ENCODE results near the gene GLI1.

The GLI1 gene

GRCh38 chr12:57473392-57473791 is 13.8 kb downstream of the GLI1 start:
- Histone ChIP-seq H3K4me1 (ENCODE audit: control insufficient read depth, low read depth, low read length) (peaks cover 8% of the 10 kb centered on the region), H3K4me3 (ENCODE audit: low read length) (no peak overlapping the region), H2BK15ac (replicated peaks; ENCODE audit: low read depth) (no peak overlapping the region), H2BK5ac (ENCODE audit: low read length) (no peak overlapping the region), H3K56ac (ENCODE audit: low read length) (no peak overlapping the region), H3K79me1 (ENCODE audit: low read length) (no peaks in the 10 kb centered on the region), H3K79me2 (ENCODE audit: control insufficient read depth, insufficient read depth, low read length) (no peaks in the 10 kb centered on the region), H3K23ac (ENCODE audit: low read length) (no peak overlapping the region), H3K4ac (ENCODE audit: low read depth, low read length) (no peak overlapping the region), H2AK5ac (ENCODE audit: low read length) (no peak overlapping the region), H3K4me2 (ENCODE audit: low read length) (no peak overlapping the region), H3K9ac (ENCODE audit: low read length) (no peak overlapping the region), H4K8ac (ENCODE audit: low read depth, low read length) (no peak overlapping the region), H3K27me3 (ENCODE audit: insufficient read depth, low read length, poor library complexity) (peaks cover 25% of the 10 kb centered on the region), H3K27ac (ENCODE audit: low read depth, low read length) (no peak overlapping the region), H3K36me3 (ENCODE audit: control insufficient read depth, insufficient read depth, low read length) (no peaks in the 10 kb centered on the region), H2BK120ac (ENCODE audit: low read depth, low read length) (no peak overlapping the region), H4K5ac (ENCODE audit: low read length) (no peak overlapping the region), H3K18ac (ENCODE audit: low read length) (no peak overlapping the region)
- WGBS (ENCODE audit: extremely low coverage, insufficient coverage, low lambda C conversion rate): no CpG with 5 or more reads among the region's 3 CpGs
- DNase-seq: no peak

- WGBS (ENCODE audit: extremely low coverage, insufficient coverage, low lambda C conversion rate): no CpG with 5 or more reads among the region's 5 CpGs
- peaks cover 8% of the 10 kb centered on the region for H3K4me1 ChIP-seq (ENCODE audit: control insufficient read depth, low read depth, low read length)
Measured at GRCh38 chr12:57473886-57474285, 14.3 kb downstream of the GLI1 start.

GRCh38 chr12:57474430-57474829 is 14.8 kb downstream of the GLI1 start:
- WGBS (ENCODE audit: extremely low coverage, insufficient coverage, low lambda C conversion rate): no CpG with 5 or more reads among the region's 8 CpGs
- Histone ChIP-seq H2BK15ac (replicated peaks; ENCODE audit: low read depth) (no peak overlapping the region), H3K79me1 (ENCODE audit: low read length) (no peaks in the 10 kb centered on the region), H3K23ac (ENCODE audit: low read length) (no peak overlapping the region), H3K18ac (ENCODE audit: low read length) (no peak overlapping the region), H4K8ac (ENCODE audit: low read depth, low read length) (no peak overlapping the region), H2BK5ac (ENCODE audit: low read length) (no peak overlapping the region), H3K4me1 (ENCODE audit: control insufficient read depth, low read depth, low read length) (peaks cover 8% of the 10 kb centered on the region), H3K27ac (ENCODE audit: low read depth, low read length) (no peak overlapping the region), H2BK120ac (ENCODE audit: low read depth, low read length) (no peak overlapping the region), H3K9ac (ENCODE audit: low read length) (no peak overlapping the region), H4K5ac (ENCODE audit: low read length) (no peak overlapping the region), H3K4me2 (ENCODE audit: low read length) (no peak overlapping the region), H3K56ac (ENCODE audit: low read length) (no peak overlapping the region), H3K36me3 (ENCODE audit: control insufficient read depth, insufficient read depth, low read length) (no peaks in the 10 kb centered on the region), H3K4ac (ENCODE audit: low read depth, low read length) (no peak overlapping the region), H3K4me3 (ENCODE audit: low read length) (no peak overlapping the region), H3K27me3 (ENCODE audit: insufficient read depth, low read length, poor library complexity) (peaks cover 25% of the 10 kb centered on the region), H3K79me2 (ENCODE audit: control insufficient read depth, insufficient read depth, low read length) (no peaks in the 10 kb centered on the region), H2AK5ac (ENCODE audit: low read length) (no peak overlapping the region)
- DNase-seq: no peak

More at GRCh38 chr12:57473886-57474285, 14.3 kb downstream of the GLI1 start:
- Histone ChIP-seq H3K4me2 (ENCODE audit: low read length) (no peak overlapping the region), H4K5ac (ENCODE audit: low read length) (no peak overlapping the region), H3K36me3 (ENCODE audit: control insufficient read depth, insufficient read depth, low read length) (no peaks in the 10 kb centered on the region), H3K79me1 (ENCODE audit: low read length) (no peaks in the 10 kb centered on the region), H3K79me2 (ENCODE audit: control insufficient read depth, insufficient read depth, low read length) (no peaks in the 10 kb centered on the region), H3K18ac (ENCODE audit: low read length) (no peak overlapping the region), H3K4me3 (ENCODE audit: low read length) (no peak overlapping the region), H4K8ac (ENCODE audit: low read depth, low read length) (no peak overlapping the region), H3K56ac (ENCODE audit: low read length) (no peak overlapping the region), H3K23ac (ENCODE audit: low read length) (no peak overlapping the region), H3K9ac (ENCODE audit: low read length) (no peak overlapping the region), H3K4ac (ENCODE audit: low read depth, low read length) (no peak overlapping the region), H3K27ac (ENCODE audit: low read depth, low read length) (no peak overlapping the region), H2BK120ac (ENCODE audit: low read depth, low read length) (no peak overlapping the region), H2BK15ac (replicated peaks; ENCODE audit: low read depth) (no peak overlapping the region), H3K27me3 (ENCODE audit: insufficient read depth, low read length, poor library complexity) (peaks cover 25% of the 10 kb centered on the region), H2AK5ac (ENCODE audit: low read length) (no peak overlapping the region), H2BK5ac (ENCODE audit: low read length) (no peak overlapping the region)
- DNase-seq: no peak

- no peak overlapping the region for H3K4ac ChIP-seq (ENCODE audit: low read depth, low read length)
- no CpG with 5 or more reads among the region's 7 CpGs for WGBS (ENCODE audit: extremely low coverage, insufficient coverage, low lambda C conversion rate)
Measured at GRCh38 chr12:57474862-57475261, 15.3 kb downstream of the GLI1 start.

GRCh38 chr12:57475271-57476161 is 15.9 kb downstream of the GLI1 start:
- Histone ChIP-seq H2BK5ac (ENCODE audit: low read length) (no peak overlapping the region), H3K4me1 (ENCODE audit: control insufficient read depth, low read depth, low read length) (peaks cover 8% of the 10 kb centered on the region), H3K27me3 (ENCODE audit: insufficient read depth, low read length, poor library complexity) (peaks cover 25% of the 10 kb centered on the region), H4K5ac (ENCODE audit: low read length) (no peak overlapping the region), H3K23ac (ENCODE audit: low read length) (no peak overlapping the region), H3K4me2 (ENCODE audit: low read length) (peak overlapping the region; percentile 59), H3K9ac (ENCODE audit: low read length) (peak overlapping the region; percentile 33), H3K79me2 (ENCODE audit: control insufficient read depth, insufficient read depth, low read length) (no peaks in the 10 kb centered on the region), H2AK5ac (ENCODE audit: low read length) (no peak overlapping the region), H3K27ac (ENCODE audit: low read depth, low read length) (no peak overlapping the region), H2BK120ac (ENCODE audit: low read depth, low read length) (no peak overlapping the region), H3K56ac (ENCODE audit: low read length) (peak overlapping the region; percentile 58), H3K18ac (ENCODE audit: low read length) (no peak overlapping the region), H3K4me3 (ENCODE audit: low read length) (no peak overlapping the region), H2BK15ac (replicated peaks; ENCODE audit: low read depth) (no peak overlapping the region), H3K4ac (ENCODE audit: low read depth, low read length) (no peak overlapping the region), H3K36me3 (ENCODE audit: control insufficient read depth, insufficient read depth, low read length) (no peaks in the 10 kb centered on the region), H4K8ac (ENCODE audit: low read depth, low read length) (no peak overlapping the region), H3K79me1 (ENCODE audit: low read length) (no peaks in the 10 kb centered on the region)
- DNase-seq: no peak
- WGBS (ENCODE audit: extremely low coverage, insufficient coverage, low lambda C conversion rate): no CpG with 5 or more reads among the region's 84 CpGs

More at GRCh38 chr12:57474862-57475261, 15.3 kb downstream of the GLI1 start:
- H2BK5ac ChIP-seq (ENCODE audit: low read length): no peak overlapping the region
- H4K8ac ChIP-seq (ENCODE audit: low read depth, low read length): no peak overlapping the region
- no peak overlapping the region for H2BK15ac ChIP-seq (replicated peaks; ENCODE audit: low read depth)
- H3K4me1 ChIP-seq (ENCODE audit: control insufficient read depth, low read depth, low read length): peaks cover 8% of the 10 kb centered on the region
- no peak overlapping the region for H4K5ac ChIP-seq (ENCODE audit: low read length)
- H3K27me3 ChIP-seq (ENCODE audit: insufficient read depth, low read length, poor library complexity): peaks cover 25% of the 10 kb centered on the region
- H3K36me3 ChIP-seq (ENCODE audit: control insufficient read depth, insufficient read depth, low read length): no peaks in the 10 kb centered on the region
- no peak overlapping the region for H2BK120ac ChIP-seq (ENCODE audit: low read depth, low read length)
- no peak overlapping the region for H3K9ac ChIP-seq (ENCODE audit: low read length)
- no peak overlapping the region for H3K4me3 ChIP-seq (ENCODE audit: low read length)
- H2AK5ac ChIP-seq (ENCODE audit: low read length): no peak overlapping the region
- H3K23ac ChIP-seq (ENCODE audit: low read length): no peak overlapping the region
- no peaks in the 10 kb centered on the region for H3K79me1 ChIP-seq (ENCODE audit: low read length)
- no peaks in the 10 kb centered on the region for H3K79me2 ChIP-seq (ENCODE audit: control insufficient read depth, insufficient read depth, low read length)
- DNase-seq: no peak
- no peak overlapping the region for H3K56ac ChIP-seq (ENCODE audit: low read length)
- no peak overlapping the region for H3K27ac ChIP-seq (ENCODE audit: low read depth, low read length)
- no peak overlapping the region for H3K18ac ChIP-seq (ENCODE audit: low read length)
- peak overlapping the region; percentile 59 for H3K4me2 ChIP-seq (ENCODE audit: low read length)

Data from mesendoderm (in vitro differentiated cells).